CD4-positive, alpha-beta memory T cell (primary cell): ENCODE results near the gene RTBDN. TPM values are rescaled to one million over a fixed set of nuclear protein-coding genes. Genes with fewer than 3 reads are reported as not detected.
A peak's percentile ranks its signal among the peaks of the same experiment; 100 is the strongest.

Source experiments
- CTCF ChIA-PET: fragments of 350-600 bp; sonication (Branson Sonifier 250); formaldehyde crosslinking; loops from one replicate; lab custom pipeline; 2021; ENCODE audit warnings: inconsistent platforms; ENCODE audit not compliant: partially characterized antibody; lab: Charles Lee
- POLR2A ChIA-PET: fragments of 350-600 bp; sonication (Branson Sonifier 250); formaldehyde crosslinking; loops from one replicate; lab custom pipeline; 2021; ENCODE audit not compliant: partially characterized antibody; lab: Charles Lee
- DNase-seq, 5 donors: peaks; one replicate each; pipeline versions ENCODE4 v3.0.0 to v3.0.0-alpha.2; 2020 to 2022; ENCODE audit warnings: mixed read lengths in 1 of 5
- H3K27ac ChIP-seq: one replicate; pipeline ENCODE4 v1.7.0; 2013; ENCODE audit warnings: low read depth, low read length
- H3K27me3 ChIP-seq: 2 replicates; pipeline ENCODE4 v1.7.0; 2013; ENCODE audit warnings: mild to moderate bottlenecking, low read length, moderate library complexity; ENCODE audit not compliant: insufficient read depth
- H3K36me3 ChIP-seq: 2 replicates; pipeline ENCODE4 v1.7.0; 2013; ENCODE audit warnings: mild to moderate bottlenecking, low read length, moderate library complexity; ENCODE audit not compliant: insufficient read depth
- H3K4me1 ChIP-seq: 2 replicates; pipeline ENCODE4 v1.7.0; 2013; ENCODE audit warnings: mild to moderate bottlenecking, low read length, moderate library complexity; ENCODE audit not compliant: insufficient read depth
- H3K4me3 ChIP-seq, 2 donors: one replicate each; pipeline ENCODE4 v1.7.0; 2013; ENCODE audit warnings: low read length in 2 of 2, mild to moderate bottlenecking in 1 of 2
- H3K9me3 ChIP-seq, 2 donors: one replicate each; pipeline ENCODE4 v1.7.0; 2013; ENCODE audit warnings: low read length in 2 of 2, control low read depth in 1 of 2; ENCODE audit not compliant: control insufficient read depth in 1 of 2
- H3K27ac Mint-ChIP-seq, 7 donors: one replicate each; pipeline ENCODE4 v1.8.0; 2020 to 2021; ENCODE audit warnings: mixed read lengths in 7 of 7, mild to moderate bottlenecking in 6 of 7, inconsistent platforms in 3 of 7, moderate library complexity in 3 of 7
- H3K27me3 Mint-ChIP-seq, 2 donors: one replicate each; pipeline ENCODE4 v1.8.0; 2020 to 2021; ENCODE audit warnings: mixed read lengths in 2 of 2
- H3K36me3 Mint-ChIP-seq, 2 donors: one replicate each; pipeline ENCODE4 v1.8.0; 2020 to 2021; ENCODE audit warnings: mixed read lengths in 2 of 2, inconsistent platforms in 1 of 2, mild to moderate bottlenecking in 1 of 2
- H3K4me1 Mint-ChIP-seq, 4 donors: one replicate each; pipeline ENCODE4 v1.8.0; 2020 to 2021; ENCODE audit warnings: mixed read lengths in 4 of 4, mild to moderate bottlenecking in 1 of 4
- H3K4me3 Mint-ChIP-seq, 8 donors: one replicate each; pipeline ENCODE4 v1.8.0; 2020 to 2021; ENCODE audit warnings: mixed read lengths in 8 of 8, mild to moderate bottlenecking in 7 of 8, moderate library complexity in 6 of 8, inconsistent platforms in 3 of 8
- H3K9me3 Mint-ChIP-seq, 8 donors: one replicate each; pipeline ENCODE4 v1.8.0; 2020 to 2021; ENCODE audit warnings: mixed read lengths in 8 of 8, mild to moderate bottlenecking in 5 of 8, inconsistent platforms in 3 of 8, moderate library complexity in 1 of 8
- intact Hi-C: fragments of 100-400 bp; cut with micrococcal nuclease; formaldehyde crosslinking; loops from one replicate; pipeline ENCODE4 v1.15.1; 2023
- polyA plus RNA-seq, 2 donors: library from polyadenylated mRNA; unstranded; fragments of 300-500 nt; fragmentation: Illumina TruSeq; gene quantifications; one replicate each; pipeline ENCODE4 v1.2.3, GENCODE V29; 2021
- total RNA-seq, 2 experiments: library from RNA; stranded (reverse); gene quantifications; one replicate each; pipeline ENCODE4 v1.2.3, GENCODE V29; 2021

Gene RTBDN
- total and polyA plus RNA-seq, 4 experiments from 2014 or later, result not detected

DNA sequence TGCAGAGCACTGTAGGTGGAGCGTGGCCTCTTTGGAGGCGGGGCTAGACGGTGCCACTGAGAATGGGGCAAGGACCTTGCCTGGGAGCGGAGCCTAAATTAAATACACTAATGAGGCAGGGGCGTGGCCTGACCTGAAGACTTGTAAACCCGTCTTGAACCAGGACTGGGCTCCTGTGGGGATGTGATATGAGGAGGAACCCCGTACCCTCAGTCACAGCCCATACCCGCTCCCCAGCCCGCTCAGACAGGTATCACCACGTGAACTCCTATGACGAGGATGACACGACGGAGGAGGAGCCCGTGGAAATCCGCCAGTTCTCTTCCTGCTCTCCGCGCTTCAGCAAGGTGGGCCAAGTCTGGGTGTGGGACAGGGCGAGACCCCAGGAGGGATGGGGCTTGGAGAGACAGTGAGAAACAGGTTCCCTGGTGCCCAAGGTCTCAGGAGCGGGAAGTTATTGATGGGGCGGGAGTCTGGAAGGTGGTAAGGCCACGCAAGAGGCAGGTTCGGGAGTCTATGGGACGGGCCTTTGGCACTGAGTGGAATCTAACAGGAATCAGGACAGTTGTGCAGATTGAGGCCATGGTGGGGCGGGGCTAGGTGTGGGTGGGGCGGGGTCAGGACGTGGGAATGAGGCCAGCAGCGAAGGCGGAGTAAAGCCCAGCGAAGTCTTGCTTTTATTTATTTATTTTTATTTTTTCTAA is 32.2 kb upstream of the RTBDN start:
- no peaks in the 10 kb centered on the region for H3K36me3 ChIP-seq
- no peaks in the 10 kb centered on the region for H3K9me3 ChIP-seq
- no peaks in the 10 kb centered on the region for H3K27me3 ChIP-seq
- no peak overlapping the region for H3K27ac ChIP-seq
- ChIA-PET CTCF (no interaction called here), POLR2A (no interaction called here)
- H3K4me3 ChIP-seq, result no peak overlapping the region
- Mint-ChIP-seq H3K4me1 (peaks cover 5 to 13% (median 9%) of the 10 kb centered on the region in 4 donors), H3K4me3 (peak overlapping the region in 6 of 8 donors; percentile 42 to 81 (median 63)), H3K27me3 (peaks cover 7 to 10% of the 10 kb centered on the region in 2 donors), H3K27ac (no peak overlapping the region), H3K36me3 (no peaks in the 10 kb centered on the region), H3K9me3 (no peaks in the 10 kb centered on the region)
- intact Hi-C loops, result no loop called here
- peaks cover 8% of the 10 kb centered on the region for H3K4me1 ChIP-seq
- DNase-seq, result peak in 1 of 5 donors; percentile 33

DNA sequence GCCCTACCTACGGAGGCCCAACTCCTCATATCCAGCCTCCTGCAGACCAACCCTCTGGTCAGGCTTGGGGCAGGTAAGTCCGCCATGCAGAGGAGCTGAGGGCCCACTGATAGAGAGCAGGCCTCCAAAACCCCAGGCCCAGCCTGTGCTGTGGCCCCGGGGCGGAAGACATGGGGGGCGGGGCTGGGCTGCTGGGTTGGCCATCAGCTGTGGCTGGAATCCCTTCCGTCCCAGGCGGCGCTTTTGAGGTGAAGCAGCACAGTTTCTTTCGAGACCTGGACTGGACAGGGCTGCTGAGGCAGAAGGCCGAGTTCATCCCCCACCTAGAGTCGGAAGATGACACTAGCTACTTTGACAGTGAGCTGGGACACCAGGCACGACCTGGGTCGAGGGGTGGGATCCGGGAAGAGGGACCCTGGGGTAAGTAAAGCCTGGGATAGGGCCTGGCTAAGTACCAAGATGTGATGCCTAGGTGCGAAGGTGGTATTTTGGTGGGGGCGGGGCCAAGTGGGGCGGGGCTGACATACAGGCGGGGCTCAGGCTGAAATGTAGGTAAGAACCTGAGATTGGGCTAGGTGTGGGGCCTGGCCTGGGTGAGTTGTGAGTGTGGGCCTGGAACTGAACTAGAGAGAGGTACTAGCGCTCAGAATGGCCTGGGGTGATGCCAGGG is 31.5 kb upstream of the RTBDN start:
- CTCF ChIA-PET, result no interaction called here
- Mint-ChIP-seq H3K4me1 (peaks cover 5 to 13% (median 9%) of the 10 kb centered on the region in 4 donors), H3K27ac (no peak overlapping the region), H3K9me3 (no peaks in the 10 kb centered on the region), H3K36me3 (no peaks in the 10 kb centered on the region), H3K4me3 (peak overlapping the region in 2 of 8 donors; percentile 49 to 55), H3K27me3 (peaks cover 7 to 12% of the 10 kb centered on the region in 2 donors)
- no peak for DNase-seq
- Histone ChIP-seq H3K4me1 (peaks cover 8% of the 10 kb centered on the region), H3K27ac (no peak overlapping the region), H3K4me3 (no peak overlapping the region), H3K9me3 (no peaks in the 10 kb centered on the region), H3K27me3 (no peaks in the 10 kb centered on the region), H3K36me3 (no peaks in the 10 kb centered on the region)
- POLR2A ChIA-PET, result no interaction called here
- intact Hi-C loops, result no loop called here

DNA sequence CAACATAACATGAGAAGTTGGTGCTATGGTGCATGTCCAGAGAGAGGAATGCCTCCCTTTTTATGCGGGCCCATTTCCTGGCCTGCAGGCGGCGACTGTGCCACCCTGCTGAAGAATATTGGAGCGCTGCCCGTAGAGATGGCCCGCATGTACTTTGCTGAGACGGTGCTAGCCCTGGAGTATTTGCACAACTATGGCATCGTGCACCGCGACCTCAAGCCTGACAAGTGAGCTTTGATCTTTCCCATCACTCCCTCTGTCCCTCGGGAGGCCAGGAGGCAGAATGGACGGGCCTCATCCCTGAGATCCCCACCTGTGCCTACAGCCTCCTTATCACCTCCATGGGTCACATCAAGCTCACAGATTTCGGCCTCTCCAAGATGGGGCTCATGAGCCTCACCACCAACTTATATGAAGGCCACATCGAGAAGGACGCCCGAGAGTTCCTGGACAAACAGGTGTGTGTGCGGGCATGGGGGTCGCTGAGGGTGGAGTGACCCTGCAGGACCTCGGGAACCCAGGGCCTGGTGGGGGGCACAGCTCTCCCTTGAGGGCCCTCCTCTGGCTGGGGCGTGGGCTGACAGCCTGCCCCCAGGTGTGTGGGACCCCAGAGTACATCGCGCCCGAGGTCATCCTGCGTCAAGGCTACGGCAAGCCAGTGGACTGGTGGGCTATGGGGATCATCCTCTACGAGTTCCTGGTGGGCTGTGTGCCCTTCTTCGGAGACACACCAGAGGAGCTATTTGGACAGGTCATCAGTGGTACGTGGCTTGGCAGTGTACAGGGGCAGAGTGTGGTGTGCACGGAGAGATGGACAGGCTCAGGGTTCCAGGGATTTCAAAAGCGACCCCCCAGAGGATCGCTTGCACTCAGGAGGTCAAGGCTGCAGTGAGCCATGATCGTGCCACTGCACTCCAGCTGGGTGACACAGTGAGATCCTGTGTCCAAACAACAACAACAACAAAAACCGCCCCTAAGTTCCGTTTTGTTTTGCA is 30.6 kb upstream of the RTBDN start:
- H3K36me3 Mint-ChIP-seq, result no peaks in the 10 kb centered on the region
- ChIA-PET CTCF (interaction anchor here (0.9 to 1.6 kb wide), 7 partner anchors 10 to 100 kb away, joined by 4 to 6 read pairs (median 5); partner anchors contain the start of gene GCDH), POLR2A (no interaction called here)
- Histone ChIP-seq H3K4me3 (no peak overlapping the region), H3K4me1 (peaks cover 8% of the 10 kb centered on the region), H3K27me3 (no peaks in the 10 kb centered on the region), H3K36me3 (no peaks in the 10 kb centered on the region), H3K27ac (no peak overlapping the region), H3K9me3 (no peaks in the 10 kb centered on the region)
- H3K4me1 Mint-ChIP-seq, result peaks cover 5 to 13% (median 9%) of the 10 kb centered on the region in 4 donors
- peaks cover 7 to 14% of the 10 kb centered on the region in 2 donors for H3K27me3 Mint-ChIP-seq
- no peaks in the 10 kb centered on the region for H3K9me3 Mint-ChIP-seq
- peak overlapping the region in 2 of 8 donors; percentile 39 to 59 for H3K4me3 Mint-ChIP-seq
- no peak overlapping the region for H3K27ac Mint-ChIP-seq
- intact Hi-C loops, result no loop called here
- DNase-seq, result peak in 1 of 5 donors; percentile 35

DNA sequence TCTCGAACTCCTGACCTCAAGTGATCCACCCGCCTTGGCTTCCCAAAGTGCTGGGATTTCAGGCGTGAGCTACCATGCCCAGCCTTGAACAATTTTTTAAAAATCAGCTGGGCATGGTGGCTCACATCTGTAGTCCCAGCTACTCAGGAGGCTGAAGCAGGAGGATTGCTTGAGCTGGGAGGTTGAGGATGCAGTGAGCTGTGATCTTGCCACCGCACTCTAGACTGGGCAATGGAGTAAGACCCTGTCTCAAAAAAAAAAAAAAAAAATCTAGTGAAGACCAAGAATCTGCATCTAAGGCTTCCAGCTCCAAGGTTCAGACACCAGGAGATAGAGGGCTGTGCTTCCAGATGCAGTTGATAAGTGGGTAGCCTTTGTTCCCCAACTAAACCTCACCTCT is 29.8 kb upstream of the RTBDN start:
- Mint-ChIP-seq H3K4me1 (peaks cover 5 to 13% (median 9%) of the 10 kb centered on the region in 4 donors), H3K4me3 (no peak overlapping the region), H3K27ac (no peak overlapping the region), H3K36me3 (no peaks in the 10 kb centered on the region), H3K9me3 (no peaks in the 10 kb centered on the region), H3K27me3 (peaks cover 7 to 14% of the 10 kb centered on the region in 2 donors)
- intact Hi-C loops, result no loop called here
- CTCF ChIA-PET, result interaction anchor here (0.7 to 1.6 kb wide), 6 partner anchors 10 to 316 kb away, joined by 3 to 6 read pairs (median 4); no protein-coding TSS in a partner anchor
- DNase-seq, result no peak
- Histone ChIP-seq H3K27ac (no peak overlapping the region), H3K36me3 (no peaks in the 10 kb centered on the region), H3K4me1 (peaks cover 8% of the 10 kb centered on the region), H3K9me3 (no peaks in the 10 kb centered on the region), H3K4me3 (no peak overlapping the region), H3K27me3 (no peaks in the 10 kb centered on the region)
- POLR2A ChIA-PET, result no interaction called here

DNA sequence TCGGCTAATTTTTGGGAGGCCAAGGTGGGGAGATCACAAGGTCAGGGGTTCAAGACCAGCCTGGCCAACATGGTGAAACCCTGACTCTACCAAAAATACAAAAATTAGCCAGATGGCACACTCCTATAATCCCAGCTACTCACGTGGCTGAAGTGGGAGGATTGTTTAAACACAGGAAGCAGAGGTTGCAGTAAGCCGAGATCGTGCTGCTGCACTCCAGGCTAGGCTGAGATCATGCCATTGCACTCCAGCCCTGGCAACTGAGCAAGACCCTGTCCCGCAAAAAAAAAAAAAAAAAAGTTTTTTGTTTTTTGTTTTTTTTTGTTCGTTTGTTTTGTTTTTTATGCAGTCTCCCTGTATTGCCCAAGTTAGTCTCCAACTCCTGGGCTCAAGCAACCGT is 25.2 kb upstream of the RTBDN start:
- Mint-ChIP-seq H3K4me1 (no peaks in the 10 kb centered on the region), H3K4me3 (no peak overlapping the region), H3K27me3 (peaks cover 0 to 11% of the 10 kb centered on the region in 2 donors), H3K9me3 (peaks cover 0 to 17% (median 9%) of the 10 kb centered on the region in 8 donors), H3K36me3 (no peaks in the 10 kb centered on the region), H3K27ac (no peak overlapping the region)
- no peaks in the 10 kb centered on the region for H3K36me3 ChIP-seq
- H3K27ac ChIP-seq, result no peak overlapping the region
- no peaks in the 10 kb centered on the region for H3K9me3 ChIP-seq
- no peak for DNase-seq
- ChIA-PET POLR2A (no interaction called here), CTCF (interaction anchor here (1.2 kb wide), 1 partner anchor 12 kb away, joined by 4 read pairs; no protein-coding TSS in a partner anchor)
- intact Hi-C loops, result no loop called here
- no peaks in the 10 kb centered on the region for H3K4me1 ChIP-seq
- H3K4me3 ChIP-seq, result no peak overlapping the region
- no peaks in the 10 kb centered on the region for H3K27me3 ChIP-seq

DNA sequence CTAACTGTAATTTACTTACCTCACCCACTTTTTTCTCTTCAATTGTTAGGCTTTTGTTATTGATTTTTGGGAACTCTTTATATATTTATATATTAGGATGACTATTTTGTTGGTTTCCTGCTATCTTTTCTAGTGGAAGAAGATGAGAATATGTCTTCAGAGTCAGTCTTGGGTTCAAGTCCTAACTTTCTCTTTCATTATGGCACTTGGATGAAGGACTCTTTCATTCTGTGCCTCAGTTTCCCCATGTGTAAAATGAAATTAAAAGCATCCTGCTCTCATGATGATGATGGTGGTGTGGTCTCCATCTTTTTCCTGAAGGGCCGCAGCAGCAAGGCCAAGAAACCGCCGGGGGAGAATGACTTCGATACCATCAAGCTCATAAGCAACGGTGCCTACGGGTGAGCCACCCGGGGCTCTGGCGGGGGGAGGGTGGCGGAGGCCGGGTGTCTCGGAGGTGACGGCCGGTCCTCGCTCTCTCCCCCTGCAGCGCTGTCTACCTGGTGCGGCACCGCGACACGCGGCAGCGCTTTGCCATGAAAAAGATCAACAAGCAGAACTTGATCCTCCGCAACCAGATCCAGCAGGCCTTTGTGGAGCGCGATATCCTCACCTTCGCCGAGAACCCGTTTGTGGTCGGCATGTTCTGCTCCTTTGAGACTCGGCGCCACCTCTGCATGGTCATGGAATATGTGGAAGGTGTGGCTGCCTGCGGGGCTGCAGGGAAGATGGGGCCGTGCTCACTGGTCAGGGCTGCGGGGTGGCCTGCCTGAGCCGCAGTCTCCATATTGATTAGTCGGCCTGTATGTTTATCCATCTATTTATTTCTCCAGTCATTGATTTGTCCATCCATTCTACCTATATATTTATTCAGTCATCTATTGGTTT is 23.9 kb upstream of the RTBDN start:
- Mint-ChIP-seq H3K36me3 (no peaks in the 10 kb centered on the region), H3K27ac (no peak overlapping the region), H3K4me1 (no peaks in the 10 kb centered on the region), H3K4me3 (no peak overlapping the region), H3K27me3 (peaks cover 0 to 8% of the 10 kb centered on the region in 2 donors), H3K9me3 (peaks cover 0 to 19% (median 9%) of the 10 kb centered on the region in 8 donors)
- Histone ChIP-seq H3K36me3 (no peaks in the 10 kb centered on the region), H3K27ac (no peak overlapping the region), H3K27me3 (no peaks in the 10 kb centered on the region), H3K4me3 (no peak overlapping the region), H3K4me1 (no peaks in the 10 kb centered on the region), H3K9me3 (no peaks in the 10 kb centered on the region)
- ChIA-PET POLR2A (no interaction called here), CTCF (interaction anchor here (1.1 to 1.5 kb wide), 2 partner anchors 10 to 11 kb away, joined by 3 to 7 read pairs; no protein-coding TSS in a partner anchor)
- intact Hi-C loops, result no loop called here
- DNase-seq, result no peak
